Stimulated activated CD4-positive, alpha-beta T cell treated with anti-CD3 and anti-CD28 coated beads, Interleukin-4, amount 100 ng/mL, for 1 hour (primary cell): Measurements from ENCODE around the gene SETD1A.

Experiments
- DNase-seq: peaks from one replicate; pipeline ENCODE4 v3.0.0-alpha.2; 2020

SETD1A gene

DNA sequence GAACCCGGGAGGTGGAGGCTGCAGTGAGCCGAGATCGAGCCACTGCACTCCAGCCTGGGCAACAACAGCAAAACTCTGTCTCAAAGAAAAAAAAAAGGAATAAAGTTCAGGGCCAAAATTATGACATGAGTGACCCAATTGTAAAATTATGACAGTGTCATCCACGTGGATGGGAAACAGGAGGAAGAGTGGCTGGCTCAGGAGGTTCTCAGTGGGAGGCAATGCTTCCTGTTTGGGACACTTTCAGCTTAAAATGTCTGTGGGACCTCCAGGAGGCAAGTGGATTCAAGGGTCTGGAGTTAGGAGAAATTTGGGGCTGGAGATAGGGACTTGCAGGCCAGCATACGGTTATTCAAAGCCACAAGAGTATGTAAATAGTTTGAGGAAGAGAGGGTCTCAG lies 67.8 kb downstream of the SETD1A start:
- no peak for DNase-seq

DNA sequence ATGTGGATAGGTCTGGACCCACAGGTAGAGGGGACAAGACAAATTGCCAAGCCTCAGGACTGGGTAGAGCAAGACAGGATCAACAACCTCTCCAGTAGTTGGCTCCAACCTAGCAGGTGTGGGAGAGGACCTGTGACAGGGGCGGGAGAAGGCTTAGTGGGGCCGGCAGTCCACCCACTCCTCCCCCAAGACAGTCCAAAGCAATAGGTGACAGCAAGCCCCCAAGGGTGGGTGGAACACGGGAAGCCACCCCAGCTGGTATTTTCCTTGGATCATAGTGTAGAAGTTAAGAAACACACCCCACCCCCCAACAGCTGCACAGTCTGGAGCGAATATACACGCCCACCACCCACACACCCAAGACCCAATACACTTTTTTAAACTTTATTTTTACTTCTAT lies 71.7 kb downstream of the SETD1A start:
- DNase-seq, result no peak

DNA sequence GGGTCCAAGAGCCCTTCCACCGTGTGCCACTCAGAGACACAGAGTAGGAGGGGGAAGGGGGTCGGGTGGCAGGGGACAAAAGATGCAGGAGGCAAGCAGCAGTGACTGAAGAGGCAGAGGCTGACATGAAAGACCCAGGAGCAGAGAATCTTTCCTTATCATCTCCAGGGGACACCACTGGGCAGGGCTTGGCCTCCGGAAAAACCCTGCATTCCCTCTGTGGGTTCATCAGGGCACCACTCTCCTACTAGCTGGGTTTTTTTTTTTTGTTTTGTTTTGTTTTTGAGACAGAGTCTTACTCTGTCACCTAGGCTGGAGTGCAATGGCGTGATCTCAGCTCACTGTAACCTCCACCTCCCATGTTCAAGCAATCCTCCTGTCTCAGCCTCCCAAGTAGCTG lies 73.7 kb downstream of the SETD1A start:
- no peak for DNase-seq

DNA sequence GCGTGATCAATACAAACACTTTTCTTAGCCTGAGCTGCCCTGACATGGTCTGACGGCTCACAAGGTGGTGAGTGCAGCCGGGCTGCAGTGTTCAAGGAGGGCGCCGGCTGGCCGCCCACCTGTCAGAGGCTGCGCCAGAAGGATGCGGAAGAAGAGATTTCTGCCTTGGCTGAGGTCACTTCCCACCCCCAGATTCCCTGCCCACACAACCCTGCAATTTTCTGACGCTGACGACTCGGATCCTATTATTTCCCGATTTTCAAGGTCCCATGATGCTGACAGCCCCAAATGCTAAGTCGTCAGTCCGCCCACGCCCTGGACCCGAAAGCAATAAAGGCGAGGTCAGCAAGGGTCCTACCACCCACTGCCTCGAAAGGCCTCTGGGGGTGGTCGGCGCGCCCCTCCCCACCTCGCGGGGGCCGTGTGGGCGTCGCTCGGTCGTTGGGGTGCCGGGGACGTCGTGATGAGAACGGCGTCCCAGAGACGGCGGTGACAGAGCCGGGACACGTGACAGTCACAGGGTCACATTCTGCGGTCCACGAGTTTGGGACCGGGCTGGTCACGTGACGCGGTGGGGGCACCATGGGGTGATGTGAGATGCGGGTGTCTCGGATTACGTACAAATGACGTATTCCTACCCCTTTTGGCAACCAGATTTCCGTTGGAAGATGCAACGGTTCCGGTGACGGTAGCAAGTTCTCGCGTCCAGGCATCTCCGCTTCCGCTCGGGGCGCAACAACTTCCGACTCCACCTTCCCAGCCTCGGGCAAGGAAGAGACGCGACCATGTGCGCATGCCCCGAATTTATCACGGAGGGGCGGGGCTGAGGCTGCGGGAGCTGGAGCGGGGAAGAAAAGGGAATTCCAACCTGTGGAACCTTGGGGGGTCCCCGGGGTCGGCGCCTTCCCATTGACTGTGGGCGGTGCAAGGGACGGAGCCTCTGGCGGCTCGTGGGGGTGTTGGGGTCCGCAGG lies 75.5 kb downstream of the SETD1A start, which contains the start of gene STX4:
Gene STX4 (plus strand): TSS at position 823 of the 973 bp plus-strand sequence. CDS start 248 bp downstream, outside the sequence.
- DNase-seq, result peak; percentile 96

DNA sequence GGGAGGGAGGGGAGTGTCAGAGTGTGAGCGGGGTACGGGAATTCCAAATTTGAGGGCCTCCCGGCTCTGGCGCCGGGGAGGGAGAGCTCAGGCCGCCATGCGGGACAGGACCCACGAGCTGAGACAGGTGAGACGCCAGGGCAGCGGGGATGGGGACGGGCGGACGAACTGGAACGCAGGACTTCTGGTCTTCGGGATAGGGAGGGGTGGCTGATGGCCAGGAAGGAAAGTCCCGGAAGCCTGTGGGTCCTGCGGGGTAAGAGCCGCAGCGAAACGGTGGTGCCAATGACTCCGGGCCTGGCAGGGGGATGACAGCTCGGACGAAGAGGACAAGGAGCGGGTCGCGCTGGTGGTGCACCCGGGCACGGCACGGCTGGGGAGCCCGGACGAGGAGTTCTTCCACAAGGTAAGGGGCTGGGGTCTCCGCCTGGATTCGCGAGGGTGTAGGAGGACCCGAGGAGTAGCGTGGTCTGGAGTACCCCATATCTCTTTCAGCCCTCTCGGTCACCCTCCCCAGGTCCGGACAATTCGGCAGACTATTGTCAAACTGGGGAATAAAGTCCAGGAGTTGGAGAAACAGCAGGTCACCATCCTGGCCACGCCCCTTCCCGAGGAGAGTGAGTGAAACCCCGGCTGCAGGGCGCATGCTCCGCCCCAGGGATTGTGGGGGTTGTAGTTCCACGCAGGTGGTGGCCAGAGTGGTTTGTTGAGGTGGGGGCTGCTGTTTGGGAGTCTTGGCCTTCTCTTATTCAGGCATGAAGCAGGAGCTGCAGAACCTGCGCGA lies 76.3 kb downstream of the SETD1A start:
- DNase-seq, result peak; percentile 87
